Measurements from ENCODE around the gene PCDHA4.

Gene PCDHA4

DNA sequence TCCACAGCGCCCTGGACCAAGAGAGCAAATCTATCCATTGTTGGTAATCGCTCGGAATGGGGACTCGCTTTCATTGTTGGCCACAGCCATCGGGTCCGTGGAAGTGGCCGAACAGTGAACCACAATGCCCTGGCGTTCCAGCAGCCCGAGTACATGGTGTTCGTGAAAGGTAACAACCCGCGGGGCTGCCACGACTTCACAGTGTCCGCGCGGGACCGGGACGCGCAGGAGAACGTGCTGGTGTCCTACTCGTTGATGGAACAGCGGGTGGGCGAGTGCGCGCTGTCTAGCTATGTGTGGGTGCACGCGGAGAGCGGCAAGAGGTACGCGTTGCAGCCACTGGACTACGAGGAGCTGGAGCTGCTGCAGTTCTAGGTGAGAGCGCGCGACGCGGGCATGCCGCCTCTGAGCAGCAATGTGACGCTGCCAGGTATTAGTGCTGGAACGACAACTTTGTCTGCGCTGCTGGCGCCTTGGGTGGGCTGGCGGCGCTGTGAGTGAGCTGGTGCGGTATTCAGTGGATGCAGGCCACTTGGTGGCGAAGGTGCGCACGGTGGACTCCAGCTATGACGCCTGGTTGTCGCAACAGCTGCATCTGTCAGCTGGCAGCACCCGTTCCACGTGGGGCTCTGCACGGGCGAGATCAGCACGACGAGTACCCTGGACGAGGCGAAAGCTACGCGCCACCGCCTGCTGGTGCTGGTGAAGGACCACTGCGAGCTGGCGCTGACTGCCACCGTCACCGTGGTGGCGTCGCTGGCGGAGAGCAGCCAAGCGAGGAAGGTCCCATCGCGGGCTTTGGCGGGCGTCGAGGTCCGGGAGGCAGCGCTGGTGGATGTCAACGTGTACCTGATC lies 55.8 kb downstream of the PCDHA4 start:
- DNase-seq, result no peak

Measured in NCI-H1048 (cell line).